GM10847 (cell line): ENCODE data around the gene CTLA4.

Source experiments
- POLR2A ChIP-seq: IDR thresholded peaks from 2 replicates; pipeline ENCODE4 v1.6.1; 2011; ENCODE audit not compliant: insufficient read length; ENCODE audit errors: extremely low read depth

The CTLA4 gene

GRCh38 chr2:203898657-203899056, 31.1 kb downstream of the CTLA4 start:
- no peak for TF ChIP-seq POLR2A

- no peak for TF ChIP-seq POLR2A
Observed at GRCh38 chr2:203900253-203900652, 32.7 kb downstream of the CTLA4 start.

GRCh38 chr2:203904022-203904421, 36.5 kb downstream of the CTLA4 start:
- TF ChIP-seq POLR2A: no peak

- TF ChIP-seq POLR2A: no peak
Observed at GRCh38 chr2:203905656-203906055, 38.1 kb downstream of the CTLA4 start.

GRCh38 chr2:203908066-203908796, 40.7 kb downstream of the CTLA4 start:
- TF ChIP-seq POLR2A: no peak

- TF ChIP-seq POLR2A: no peak
Observed at GRCh38 chr2:203908797-203909185, 41.2 kb downstream of the CTLA4 start.

- TF ChIP-seq POLR2A: no peak
Observed at GRCh38 chr2:203909261-203909967, 41.8 kb downstream of the CTLA4 start.

GRCh38 chr2:203909974-203910373, 42.4 kb downstream of the CTLA4 start:
- no peak for TF ChIP-seq POLR2A

GRCh38 chr2:203913947-203914346, 46.4 kb downstream of the CTLA4 start:
- no peak for TF ChIP-seq POLR2A

- TF ChIP-seq POLR2A: no peak
Observed at GRCh38 chr2:203914546-203915182, 47.1 kb downstream of the CTLA4 start.

GRCh38 chr2:203915256-203915655, 47.7 kb downstream of the CTLA4 start:
- TF ChIP-seq POLR2A: no peak

- TF ChIP-seq POLR2A: no peak
Observed at GRCh38 chr2:203916756-203917155, 49.2 kb downstream of the CTLA4 start.

- TF ChIP-seq POLR2A: no peak
Observed at GRCh38 chr2:203918264-203918663, 50.7 kb downstream of the CTLA4 start.

- no peak for TF ChIP-seq POLR2A
Observed at GRCh38 chr2:203918839-203919238, 51.3 kb downstream of the CTLA4 start.
